HEK293 (cell line): ENCODE data around the gene PLD4.

Experiments
- ATF2 ChIP-seq: fragments of 450-650 bp; formaldehyde crosslinking; IDR thresholded peaks from 2 replicates; pipeline ENCODE4 v1.5.1; 2016; ENCODE audit warnings: missing biosample characterization, missing genetic modification characterization, low read depth
- CTCF ChIP-seq: fragments of 450-650 bp; formaldehyde crosslinking; IDR thresholded peaks from 2 replicates; pipeline ENCODE4 v1.5.1; 2016; ENCODE audit warnings: missing biosample characterization, missing genetic modification characterization
- SP2 ChIP-seq: fragments of 450-650 bp; formaldehyde crosslinking; IDR thresholded peaks from 2 replicates; pipeline ENCODE4 v1.5.1; 2016; ENCODE audit warnings: missing biosample characterization, missing genetic modification characterization
- YY1 ChIP-seq: fragments of 450-650 bp; formaldehyde crosslinking; IDR thresholded peaks from 2 replicates; pipeline ENCODE4 v1.5.1; 2018; ENCODE audit warnings: missing biosample characterization, missing genetic modification characterization
- ZBTB17 ChIP-seq: fragments of 450-650 bp; formaldehyde crosslinking; IDR thresholded peaks from 2 replicates; pipeline ENCODE4 v1.5.1; 2016; ENCODE audit warnings: missing biosample characterization, missing genetic modification characterization
- ZBTB21 ChIP-seq: fragments of 450-650 bp; formaldehyde crosslinking; IDR thresholded peaks from 2 replicates; pipeline ENCODE4 v1.5.1; 2017; ENCODE audit warnings: missing biosample characterization, missing genetic modification characterization
- ZBTB8A ChIP-seq: fragments of 450-650 bp; formaldehyde crosslinking; IDR thresholded peaks from 2 replicates; pipeline ENCODE4 v1.5.1; 2016; ENCODE audit warnings: missing biosample characterization, missing genetic modification characterization
- ZFHX2 ChIP-seq: fragments of 450-650 bp; formaldehyde crosslinking; conservative IDR thresholded peaks from 2 replicates; pipeline ENCODE4 v1.5.1; 2016; ENCODE audit warnings: missing biosample characterization, missing genetic modification characterization
- ZNF404 ChIP-seq: fragments of 450-650 bp; formaldehyde crosslinking; IDR thresholded peaks from 2 replicates; pipeline ENCODE4 v1.5.1; 2017; ENCODE audit warnings: missing biosample characterization, missing genetic modification characterization
- ZNF623 ChIP-seq: fragments of 450-650 bp; formaldehyde crosslinking; IDR thresholded peaks from 2 replicates; pipeline ENCODE4 v1.5.1; 2016; ENCODE audit warnings: missing biosample characterization, missing genetic modification characterization
- ZNF792 ChIP-seq: fragments of 450-650 bp; formaldehyde crosslinking; IDR thresholded peaks from 2 replicates; pipeline ENCODE4 v1.5.1; 2016; ENCODE audit warnings: missing biosample characterization, missing genetic modification characterization

GRCh38 chr14:104877806-104878550 lies 46.7 kb upstream of the PLD4 start:
- no peak for TF ChIP-seq CTCF (tag by site-specific recombination)
- no peak for TF ChIP-seq YY1 (tag by site-specific recombination)
- TF ChIP-seq ZBTB17 (tag by site-specific recombination) = no peak
- TF ChIP-seq SP2 (tag by site-specific recombination) = no peak
- no peak for TF ChIP-seq ZNF623
- TF ChIP-seq ZNF404 = no peak
- TF ChIP-seq ZBTB8A (tag by site-specific recombination) = no peak
- TF ChIP-seq ZFHX2 (tag by site-specific recombination) = no peak
- no peak for TF ChIP-seq ZBTB21 (tag by site-specific recombination)
- no peak for TF ChIP-seq ZNF792 (tag by site-specific recombination)
- no peak for TF ChIP-seq ATF2 (tag by site-specific recombination)
